RKO (cell line): Measurements from ENCODE around the gene ZNF579.

Experiments
- DNase-seq: peaks from one replicate; pipeline ENCODE4 v3.0.0-alpha.2; 2016; ENCODE audit warnings: low spot score

Gene ZNF579

GRCh38 chr19:55567708-55568328 lies 12.8 kb downstream of the ZNF579 start:
- no peak for DNase-seq

DNA sequence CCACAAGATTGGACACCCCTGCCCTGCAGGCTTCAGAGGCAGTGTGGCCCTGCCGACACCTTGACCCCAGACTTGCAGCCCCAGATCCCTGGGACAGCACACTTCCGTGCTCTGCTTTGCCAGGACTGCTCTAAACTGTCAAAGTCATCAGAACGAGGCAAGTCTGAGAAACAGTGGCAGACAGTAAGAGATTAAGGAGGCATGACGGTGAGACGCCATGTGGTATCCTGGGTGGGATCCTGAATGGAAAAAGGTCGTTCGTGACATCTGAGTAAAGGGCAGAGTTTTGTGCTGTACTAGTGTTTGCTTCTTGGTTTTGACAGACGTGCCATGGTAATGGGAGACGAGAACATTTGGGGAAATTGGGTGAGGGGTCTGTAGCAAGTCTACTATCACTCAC lies 13.8 kb downstream of the ZNF579 start:
- no peak for DNase-seq

GRCh38 chr19:55563261-55563690 lies 17.4 kb downstream of the ZNF579 start:
- DNase-seq, result no peak

GRCh38 chr19:55559684-55560083 lies 21.0 kb downstream of the ZNF579 start:
- DNase-seq, result no peak

- no peak for DNase-seq
Measured at GRCh38 chr19:55554741-55555152, 25.9 kb downstream of the ZNF579 start.

- no peak for DNase-seq
Measured at GRCh38 chr19:55554302-55554701, 26.3 kb downstream of the ZNF579 start.

GRCh38 chr19:55553217-55554182 lies 27.1 kb downstream of the ZNF579 start:
- DNase-seq, result no peak

GRCh38 chr19:55552620-55553019 lies 28.0 kb downstream of the ZNF579 start:
- DNase-seq, result no peak

DNA sequence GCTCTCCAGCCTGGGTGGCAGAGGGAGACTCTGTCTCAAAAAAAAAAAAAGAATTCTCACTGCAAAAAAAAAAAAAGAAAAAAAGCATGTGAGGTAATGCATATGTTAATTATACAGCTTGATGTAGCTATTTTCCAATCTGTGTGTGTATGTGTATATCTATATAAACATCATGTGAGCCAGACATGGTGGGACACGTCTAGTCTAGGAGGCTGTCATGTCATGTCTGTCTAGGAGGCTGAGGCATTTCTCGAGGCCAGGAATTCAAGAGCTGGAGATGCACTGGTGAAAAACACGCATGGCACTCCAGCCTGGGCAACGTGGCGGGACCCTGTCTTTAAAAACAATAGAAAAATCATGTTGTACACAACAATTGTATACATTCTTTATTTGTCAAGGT lies 28.4 kb downstream of the ZNF579 start:
- no peak for DNase-seq

DNA sequence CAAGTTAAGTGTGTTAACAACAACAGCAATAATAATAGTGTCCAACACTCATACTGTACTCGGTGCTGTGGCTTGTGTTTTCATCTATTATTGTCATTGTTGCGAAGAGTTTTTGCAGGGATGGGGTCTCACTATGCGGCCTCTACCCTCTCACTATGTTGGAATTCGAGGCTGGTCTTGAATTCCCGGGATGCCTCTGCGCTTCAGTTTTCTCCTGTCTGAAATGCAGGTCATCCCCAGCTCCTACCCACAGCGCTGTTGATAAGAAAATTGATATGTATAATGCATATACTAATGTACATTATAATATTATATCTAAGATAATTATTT lies 30.4 kb downstream of the ZNF579 start:
- no peak for DNase-seq

DNA sequence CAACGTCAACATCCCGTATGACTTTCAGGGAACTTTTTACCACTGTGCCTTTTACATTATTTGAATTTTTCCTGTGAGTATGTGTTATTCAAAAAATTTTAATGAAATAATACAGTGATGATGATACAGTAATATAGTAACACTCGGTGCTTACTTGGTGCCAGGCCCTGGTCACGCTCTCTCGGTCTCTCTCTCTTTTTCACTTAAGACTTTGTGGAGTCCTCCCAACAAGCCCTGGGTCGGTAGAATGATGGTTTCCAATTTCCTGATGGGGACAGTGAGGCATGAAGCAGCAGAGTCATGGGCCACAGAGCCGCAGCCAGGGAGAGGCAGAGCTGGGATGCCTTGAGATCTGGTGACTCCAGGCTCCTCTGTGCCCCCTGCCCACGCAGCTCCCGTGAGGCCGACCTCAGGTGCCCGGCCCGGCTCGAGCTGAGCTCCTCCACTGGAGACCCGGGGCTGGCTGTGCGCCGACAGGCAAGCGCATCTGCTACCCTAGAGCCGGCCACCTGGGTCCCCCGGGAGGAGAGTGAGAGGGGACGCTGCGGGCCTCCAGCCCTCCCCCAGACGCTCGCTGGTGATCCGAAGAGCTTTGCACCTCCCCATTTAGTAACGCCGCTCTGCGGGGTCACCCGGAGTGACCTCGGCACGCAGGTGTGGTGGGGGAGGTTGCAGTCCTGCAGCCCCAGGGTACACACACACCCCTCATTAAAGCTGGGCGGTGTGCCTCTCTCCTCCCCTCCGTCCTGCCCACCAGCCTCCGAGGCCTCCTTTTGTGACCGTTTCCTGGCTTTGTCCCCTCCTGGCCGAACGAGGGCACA lies 30.9 kb downstream of the ZNF579 start:
- peak; percentile 90 for DNase-seq

- DNase-seq, result no peak
Measured at GRCh38 chr19:55546822-55547614, 33.6 kb downstream of the ZNF579 start.

- no peak for DNase-seq
Measured at GRCh38 chr19:55546011-55546410, 34.6 kb downstream of the ZNF579 start.

- DNase-seq, result no peak
Measured at GRCh38 chr19:55545443-55545842, 35.2 kb downstream of the ZNF579 start, which contains the start of gene SBK3. Gene SBK3, minus strand, starts transcription at chr19:55545543. Its CDS starts 0 bp downstream, at chr19:55545543.

GRCh38 chr19:55544776-55545439 lies 35.7 kb downstream of the ZNF579 start:
- DNase-seq, result no peak

GRCh38 chr19:55544014-55544413 lies 36.6 kb downstream of the ZNF579 start:
- DNase-seq, result no peak

GRCh38 chr19:55543567-55543966 lies 37.1 kb downstream of the ZNF579 start:
- DNase-seq, result no peak

GRCh38 chr19:55542292-55542855 lies 38.3 kb downstream of the ZNF579 start:
- no peak for DNase-seq

DNA sequence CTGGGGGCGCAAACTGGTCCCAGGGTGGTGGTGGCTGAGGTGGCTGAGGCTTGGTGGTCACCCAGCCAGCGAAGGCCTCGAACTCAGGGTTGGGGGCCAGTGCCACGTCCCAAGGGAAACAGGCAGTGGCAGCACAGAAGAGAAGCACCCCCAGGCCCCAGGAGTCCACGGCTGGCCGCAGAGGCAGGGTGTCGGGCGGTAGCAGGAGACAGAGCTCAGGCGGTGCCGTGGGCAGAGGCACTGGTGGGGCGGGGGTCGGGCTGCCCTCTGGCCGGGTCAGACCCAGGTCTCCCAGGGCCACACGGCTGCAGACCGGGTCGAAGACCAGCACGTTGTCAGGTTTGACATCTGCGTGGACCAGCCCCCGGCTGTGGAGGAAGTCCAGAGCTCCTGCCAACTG lies 39.6 kb downstream of the ZNF579 start:
- no peak for DNase-seq

GRCh38 chr19:55540619-55541018 lies 40.0 kb downstream of the ZNF579 start:
- DNase-seq, result no peak
